Loucy (cell line): Measurements from ENCODE around the gene RNLS.

ENCODE experiments used
- H2AFZ ChIP-seq: fragments of 200-600 bp; sonication (generic); 2 replicates; pipeline ENCODE4 v1.6.0; 2016; ENCODE audit warnings: antibody characterized with exemption, mild to moderate bottlenecking, low read length, moderate library complexity
- H3F3A ChIP-seq: fragments of 200-600 bp; 2 replicates; pipeline ENCODE4 v1.6.0; 2016; ENCODE audit warnings: antibody characterized with exemption, low read depth, mild to moderate bottlenecking
- H3K27me3 ChIP-seq: fragments of 200-600 bp; sonication (generic); 2 replicates; pipeline ENCODE4 v1.6.1; 2014; ENCODE audit warnings: low read length, mild to moderate bottlenecking; ENCODE audit not compliant: insufficient read depth, poor library complexity, severe bottlenecking
- H3K36me3 ChIP-seq: fragments of 200-600 bp; sonication (generic); 2 replicates; pipeline ENCODE4 v1.6.1; 2016; ENCODE audit warnings: low read length; ENCODE audit not compliant: insufficient read depth
- H3K4me1 ChIP-seq: fragments of 200-600 bp; sonication (generic); 2 replicates; pipeline ENCODE4 v1.5.1; 2014; ENCODE audit warnings: low read length, mild to moderate bottlenecking; ENCODE audit not compliant: insufficient read depth, poor library complexity, severe bottlenecking
- H3K4me2 ChIP-seq: fragments of 200-600 bp; sonication (generic); 2 replicates; pipeline ENCODE4 v1.6.0; 2014; ENCODE audit warnings: antibody characterized with exemption, low read length, low read depth, mild to moderate bottlenecking; ENCODE audit not compliant: poor library complexity, severe bottlenecking
- H3K4me3 ChIP-seq: fragments of 200-600 bp; sonication (generic); 2 replicates; pipeline ENCODE4 v1.5.1; 2014; ENCODE audit warnings: low read length, mild to moderate bottlenecking, mixed read lengths; ENCODE audit not compliant: poor library complexity, severe bottlenecking
- H3K79me2 ChIP-seq: fragments of 200-600 bp; sonication (generic); 2 replicates; pipeline ENCODE4 v1.6.1; 2014; ENCODE audit warnings: low read length; ENCODE audit not compliant: insufficient read depth
- H3K9ac ChIP-seq: fragments of 200-600 bp; sonication (generic); 2 replicates; pipeline ENCODE4 v1.6.0; 2014; ENCODE audit warnings: mild to moderate bottlenecking, low read depth, low read length, moderate library complexity; ENCODE audit not compliant: poor library complexity, severe bottlenecking
- H3K9me2 ChIP-seq: fragments of 200-600 bp; sonication (generic); replicated peaks from 2 replicates; pipeline ENCODE4 v1.6.1; 2016; ENCODE audit warnings: low read depth, low read length, mixed read lengths
- H3K9me3 ChIP-seq: fragments of 200-600 bp; sonication (generic); 2 replicates; pipeline ENCODE4 v1.6.1; 2014; ENCODE audit warnings: mild to moderate bottlenecking, antibody characterized with exemption, low read length, low read depth; ENCODE audit not compliant: insufficient read depth
- H4K20me1 ChIP-seq: fragments of 200-600 bp; sonication (generic); 2 replicates; pipeline ENCODE4 v1.6.0; 2014; ENCODE audit warnings: antibody characterized with exemption, low read length, mild to moderate bottlenecking; ENCODE audit not compliant: insufficient read depth, poor library complexity, severe bottlenecking
- CTCF ChIP-seq: fragments of 200-600 bp; sonication (generic); conservative IDR thresholded peaks from 2 replicates; pipeline ENCODE4 v1.5.1; 2014; ENCODE audit warnings: mild to moderate bottlenecking, antibody characterized with exemption, low read length
- EZH2phosphoT487 ChIP-seq: fragments of 200-600 bp; IDR thresholded peaks from 2 replicates; pipeline ENCODE4 v1.6.1; 2018; ENCODE audit warnings: antibody characterized with exemption, mild to moderate bottlenecking, moderate library complexity, borderline replicate concordance

Gene RNLS

GRCh38 chr10:88236121-88236743 lies 346.9 kb downstream of the RNLS start:
- peak overlapping the region; percentile 53 for H3K4me2 ChIP-seq

GRCh38 chr10:88234297-88234696 lies 348.8 kb downstream of the RNLS start:
- no peak overlapping the region for H3K4me2 ChIP-seq
- H3K9me3 ChIP-seq, result no peaks in the 10 kb centered on the region
- no peak for TF ChIP-seq CTCF
- no peak for TF ChIP-seq EZH2phosphoT487
- H3F3A ChIP-seq, result peaks cover 10% of the 10 kb centered on the region; the same call in 1 of the 2 replicates
- no peaks in the 10 kb centered on the region for H3K27me3 ChIP-seq
- peaks cover 50% of the 10 kb centered on the region for H3K4me1 ChIP-seq
- H3K4me3 ChIP-seq, result no peak overlapping the region
- H3K9me2 ChIP-seq, result no peaks in the 10 kb centered on the region
- no peak overlapping the region for H3K9ac ChIP-seq
- H4K20me1 ChIP-seq, result no peaks in the 10 kb centered on the region
- no peak overlapping the region for H2AFZ ChIP-seq
- peaks cover 63% of the 10 kb centered on the region for H3K79me2 ChIP-seq
- H3K36me3 ChIP-seq, result peaks cover 49% of the 10 kb centered on the region

More at GRCh38 chr10:88236121-88236743, 346.9 kb downstream of the RNLS start:
- H3K79me2 ChIP-seq, result peaks cover 59% of the 10 kb centered on the region
- peaks cover 10% of the 10 kb centered on the region; the same call in 1 of the 2 replicates for H3F3A ChIP-seq
- peaks cover 32% of the 10 kb centered on the region; the same call in 1 of the 2 replicates for H3K36me3 ChIP-seq
- no peaks in the 10 kb centered on the region for H3K9me2 ChIP-seq
- peaks cover 52% of the 10 kb centered on the region for H3K4me1 ChIP-seq
- H2AFZ ChIP-seq, result no peak overlapping the region
- H4K20me1 ChIP-seq, result no peaks in the 10 kb centered on the region
- H3K9me3 ChIP-seq, result no peaks in the 10 kb centered on the region
- H3K4me3 ChIP-seq, result peak overlapping the region; percentile 18
- H3K27me3 ChIP-seq, result no peaks in the 10 kb centered on the region
- no peak for TF ChIP-seq CTCF
- no peak for TF ChIP-seq EZH2phosphoT487
- H3K9ac ChIP-seq, result peak overlapping the region; percentile 43

GRCh38 chr10:88233870-88234269 lies 349.2 kb downstream of the RNLS start:
- H3K4me2 ChIP-seq, result no peak overlapping the region
- peaks cover 45% of the 10 kb centered on the region for H3K4me1 ChIP-seq
- peaks cover 60% of the 10 kb centered on the region for H3K79me2 ChIP-seq
- H3F3A ChIP-seq, result peaks cover 10% of the 10 kb centered on the region; the same call in 1 of the 2 replicates
- H3K36me3 ChIP-seq, result peaks cover 50% of the 10 kb centered on the region
- H4K20me1 ChIP-seq, result no peaks in the 10 kb centered on the region
- TF ChIP-seq CTCF (no peak), EZH2phosphoT487 (no peak)
- no peaks in the 10 kb centered on the region for H3K27me3 ChIP-seq
- no peaks in the 10 kb centered on the region for H3K9me2 ChIP-seq
- no peak overlapping the region for H3K9ac ChIP-seq
- no peak overlapping the region for H2AFZ ChIP-seq
- H3K4me3 ChIP-seq, result no peak overlapping the region
- no peaks in the 10 kb centered on the region for H3K9me3 ChIP-seq
